Activated T-cell treated with anti-CD3 and anti-CD28 coated beads, Interleukin-2, amount 50 U/mL, for 4 hours (primary cell): ENCODE measurements around the gene MAG. TPM values are rescaled to one million over a fixed set of nuclear protein-coding genes. Genes with fewer than 3 reads are reported as not detected.

Source experiments
- ATAC-seq, 2 donors: fragments of 200-7000 bp; cut with Tn5 transposase; one replicate each; pipeline ENCODE4 v1.10.0; 2021
- DNase-seq: peaks from one replicate; pipeline ENCODE4 v3.0.0-alpha.2; 2020
- H3K27me3 Mint-ChIP-seq: one replicate; pipeline ENCODE4 v1.8.0; 2021; ENCODE audit warnings: low read depth, mixed read lengths
- H3K36me3 Mint-ChIP-seq: one replicate; pipeline ENCODE4 v1.8.0; 2022; ENCODE audit warnings: mixed read lengths; ENCODE audit not compliant: insufficient read depth
- H3K4me1 Mint-ChIP-seq: one replicate; pipeline ENCODE4 v1.8.0; 2021; ENCODE audit warnings: low read depth, mixed read lengths
- H3K4me3 Mint-ChIP-seq: one replicate; pipeline ENCODE4 v1.8.0; 2021; ENCODE audit warnings: mild to moderate bottlenecking, moderate library complexity, mixed read lengths
- H3K9me3 Mint-ChIP-seq: one replicate; pipeline ENCODE4 v1.8.0; 2021; ENCODE audit warnings: mixed read lengths
- total RNA-seq, 3 donors: library from RNA; stranded (reverse); gene quantifications; one replicate each; pipeline ENCODE4 v1.2.1, GENCODE V29; 2021

MAG gene
- total RNA-seq, 3 donors from 2014 or later = 0.29 TPM; not detected in 2

- ATAC-seq (no peak), DNase-seq (no peak)
- no peaks in the 10 kb centered on the region for H3K9me3 Mint-ChIP-seq
- H3K4me3 Mint-ChIP-seq = no peak overlapping the region
- H3K4me1 Mint-ChIP-seq = peaks cover 8% of the 10 kb centered on the region
- no peaks in the 10 kb centered on the region for H3K27me3 Mint-ChIP-seq
- no peaks in the 10 kb centered on the region for H3K36me3 Mint-ChIP-seq
These were observed 3.2 kb downstream of the MAG start for GRCh38 chr19:35294859-35295791.

- Mint-ChIP-seq H3K4me1 (peaks cover 8% of the 10 kb centered on the region), H3K9me3 (no peaks in the 10 kb centered on the region), H3K27me3 (no peaks in the 10 kb centered on the region), H3K4me3 (no peak overlapping the region), H3K36me3 (no peaks in the 10 kb centered on the region)
- DNase-seq = peak; percentile 22
- ATAC-seq = peak; percentile 65 to 67
These were observed 4.0 kb downstream of the MAG start for GRCh38 chr19:35295792-35296462.

GRCh38 chr19:35296644-35297514 lies 4.9 kb downstream of the MAG start:
- Mint-ChIP-seq H3K4me3 (no peak overlapping the region), H3K9me3 (no peaks in the 10 kb centered on the region), H3K4me1 (peaks cover 8% of the 10 kb centered on the region), H3K27me3 (no peaks in the 10 kb centered on the region), H3K36me3 (no peaks in the 10 kb centered on the region)
- ATAC-seq (no peak), DNase-seq (no peak)

GRCh38 chr19:35297515-35297848 lies 5.5 kb downstream of the MAG start:
- no peak for DNase-seq
- H3K4me1 Mint-ChIP-seq = peaks cover 8% of the 10 kb centered on the region
- no peaks in the 10 kb centered on the region for H3K9me3 Mint-ChIP-seq
- no peak for ATAC-seq
- H3K36me3 Mint-ChIP-seq = no peaks in the 10 kb centered on the region
- H3K4me3 Mint-ChIP-seq = no peak overlapping the region
- no peaks in the 10 kb centered on the region for H3K27me3 Mint-ChIP-seq

GRCh38 chr19:35297922-35298321 lies 6.0 kb downstream of the MAG start:
- Mint-ChIP-seq H3K36me3 (no peaks in the 10 kb centered on the region), H3K9me3 (no peaks in the 10 kb centered on the region)
- no peak for ATAC-seq

GRCh38 chr19:35298561-35298972 lies 6.6 kb downstream of the MAG start:
- no peaks in the 10 kb centered on the region for H3K36me3 Mint-ChIP-seq
- H3K4me3 Mint-ChIP-seq = no peak overlapping the region
- peaks cover 8% of the 10 kb centered on the region for H3K4me1 Mint-ChIP-seq

More at GRCh38 chr19:35297922-35298321, 6.0 kb downstream of the MAG start:
- DNase-seq = no peak
- peaks cover 8% of the 10 kb centered on the region for H3K4me1 Mint-ChIP-seq
- H3K4me3 Mint-ChIP-seq = no peak overlapping the region
- no peaks in the 10 kb centered on the region for H3K27me3 Mint-ChIP-seq

GRCh38 chr19:35299523-35300338 lies 7.8 kb downstream of the MAG start:
- H3K27me3 Mint-ChIP-seq = peaks cover 2% of the 10 kb centered on the region
- H3K4me1 Mint-ChIP-seq = peaks cover 8% of the 10 kb centered on the region
- no peaks in the 10 kb centered on the region for H3K9me3 Mint-ChIP-seq
- no peaks in the 10 kb centered on the region for H3K36me3 Mint-ChIP-seq
- peak; percentile 29 to 44 for ATAC-seq
- no peak for DNase-seq
- H3K4me3 Mint-ChIP-seq = no peak overlapping the region

More at GRCh38 chr19:35298561-35298972, 6.6 kb downstream of the MAG start:
- DNase-seq (no peak), ATAC-seq (no peak)
- H3K9me3 Mint-ChIP-seq = no peaks in the 10 kb centered on the region
- no peaks in the 10 kb centered on the region for H3K27me3 Mint-ChIP-seq

- Mint-ChIP-seq H3K9me3 (no peaks in the 10 kb centered on the region), H3K36me3 (no peaks in the 10 kb centered on the region), H3K4me3 (no peak overlapping the region), H3K4me1 (peaks cover 8% of the 10 kb centered on the region), H3K27me3 (peaks cover 2% of the 10 kb centered on the region)
- ATAC-seq (no peak), DNase-seq (no peak)
These were observed 8.3 kb downstream of the MAG start for GRCh38 chr19:35300339-35300649.

GRCh38 chr19:35301961-35302360 lies 10.0 kb downstream of the MAG start:
- no peak for ATAC-seq
- H3K27me3 Mint-ChIP-seq = peaks cover 2% of the 10 kb centered on the region
- no peak for DNase-seq
- no peaks in the 10 kb centered on the region for H3K4me1 Mint-ChIP-seq
- H3K36me3 Mint-ChIP-seq = no peaks in the 10 kb centered on the region
- H3K9me3 Mint-ChIP-seq = no peaks in the 10 kb centered on the region
- H3K4me3 Mint-ChIP-seq = no peak overlapping the region

GRCh38 chr19:35302446-35302845 lies 10.5 kb downstream of the MAG start:
- peaks cover 2% of the 10 kb centered on the region for H3K27me3 Mint-ChIP-seq
- H3K4me1 Mint-ChIP-seq = no peaks in the 10 kb centered on the region
- ATAC-seq (no peak), DNase-seq (no peak)
- no peaks in the 10 kb centered on the region for H3K9me3 Mint-ChIP-seq
- H3K36me3 Mint-ChIP-seq = no peaks in the 10 kb centered on the region
- no peak overlapping the region for H3K4me3 Mint-ChIP-seq

GRCh38 chr19:35303357-35303915 lies 11.5 kb downstream of the MAG start:
- Mint-ChIP-seq H3K27me3 (peaks cover 2% of the 10 kb centered on the region), H3K4me1 (no peaks in the 10 kb centered on the region), H3K4me3 (no peak overlapping the region), H3K9me3 (no peaks in the 10 kb centered on the region), H3K36me3 (no peaks in the 10 kb centered on the region)
- ATAC-seq (no peak), DNase-seq (no peak)

- Mint-ChIP-seq H3K4me3 (no peak overlapping the region), H3K4me1 (no peaks in the 10 kb centered on the region), H3K36me3 (no peaks in the 10 kb centered on the region), H3K27me3 (peaks cover 5% of the 10 kb centered on the region), H3K9me3 (no peaks in the 10 kb centered on the region)
- ATAC-seq = no peak
- no peak for DNase-seq
These were observed 12.1 kb downstream of the MAG start for GRCh38 chr19:35304036-35304435.

- Mint-ChIP-seq H3K36me3 (no peaks in the 10 kb centered on the region), H3K9me3 (no peaks in the 10 kb centered on the region), H3K4me3 (no peak overlapping the region), H3K27me3 (peaks cover 7% of the 10 kb centered on the region), H3K4me1 (no peaks in the 10 kb centered on the region)
- no peak for ATAC-seq
- DNase-seq = no peak
These were observed 13.2 kb downstream of the MAG start for GRCh38 chr19:35305181-35305580.
